SK-N-MC (cell line): ENCODE results near the gene ATOX1.

ENCODE experiments used
- EZH2 ChIP-seq: fragments of 200-600 bp; sonication (generic); IDR thresholded peaks from one replicate; pipeline ENCODE4 v1.6.1; 2017; ENCODE audit warnings: antibody characterized with exemption
- FOXP2 ChIP-seq: optimal IDR thresholded peaks from 2 replicates; pipeline ENCODE3; 2011; ENCODE audit warnings: mild to moderate bottlenecking, moderate library complexity; ENCODE audit not compliant: insufficient read depth; ENCODE audit errors: extremely low read length, control extremely low read depth
- POLR2AphosphoS5 ChIP-seq: IDR thresholded peaks from 2 replicates; pipeline ENCODE4 v1.6.1; 2012; ENCODE audit warnings: mild to moderate bottlenecking, low read depth, low read length, borderline replicate concordance

DNA sequence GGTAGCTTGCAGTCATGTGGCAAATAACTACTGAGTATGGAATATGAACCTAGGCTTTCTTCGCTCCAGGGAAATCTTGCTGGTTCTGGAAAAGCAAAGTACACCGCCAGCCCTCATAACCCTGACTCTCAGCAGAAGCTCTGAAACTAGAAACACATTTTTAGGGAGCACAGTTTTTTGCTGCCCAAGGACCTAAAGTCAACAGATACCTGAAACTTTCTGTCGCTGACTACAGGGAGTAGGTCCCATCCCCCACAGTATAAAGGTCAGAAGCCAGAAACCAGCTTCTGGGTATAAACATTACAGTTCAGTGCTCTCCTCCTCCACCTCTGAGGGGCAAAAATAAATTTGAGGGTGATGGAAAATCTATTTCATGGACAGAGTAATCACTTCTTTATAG is 3.0 kb downstream of the ATOX1 start:
- TF ChIP-seq EZH2 (no peak), POLR2AphosphoS5 (no peak), FOXP2 (no peak)
